WTC11 (cell line): Measurements from ENCODE around the gene UGT1A9. TPM values are rescaled to one million over a fixed set of nuclear protein-coding genes. Genes with fewer than 3 reads are reported as not detected.

Source experiments
- ATAC-seq: fragments of 200-7000 bp; cut with Tn5 transposase; 2 replicates; pipeline ENCODE4 v1.10.0; 2021; ENCODE audit warnings: mild to moderate bottlenecking, moderate library complexity
- CTCF ChIA-PET: fragments of 300-600 bp; sonication (Branson Sonifier 250); formaldehyde crosslinking; loops from one replicate; lab custom pipeline; 2021; ENCODE audit warnings: antibody characterized with exemption; lab: Charles Lee
- POLR2A ChIA-PET: fragments of 350-600 bp; sonication (Branson Sonifier 250); formaldehyde crosslinking; loops from one replicate; lab custom pipeline; 2021; ENCODE audit warnings: antibody characterized with exemption; lab: Charles Lee
- DNase-seq: peaks from one replicate; pipeline ENCODE4 v3.0.0; 2021; ENCODE audit warnings: low spot score
- H3K27ac Mint-ChIP-seq: 2 replicates; pipeline ENCODE4 v1.8.0; 2021; ENCODE audit warnings: mixed read lengths
- H3K27me3 Mint-ChIP-seq: 2 replicates; pipeline ENCODE4 v1.8.0; 2021; ENCODE audit warnings: low read depth, mild to moderate bottlenecking, moderate library complexity, mixed read lengths
- H3K36me3 Mint-ChIP-seq: 2 replicates; pipeline ENCODE4 v1.8.0; 2021; ENCODE audit warnings: mixed read lengths
- H3K4me1 Mint-ChIP-seq: 2 replicates; pipeline ENCODE4 v1.8.0; 2022; ENCODE audit warnings: mixed read lengths
- H3K4me3 Mint-ChIP-seq: 2 replicates; pipeline ENCODE4 v1.8.0; 2021; ENCODE audit warnings: mild to moderate bottlenecking, moderate library complexity, mixed read lengths
- H3K9me3 Mint-ChIP-seq: 2 replicates; pipeline ENCODE4 v1.8.0; 2021; ENCODE audit warnings: mixed read lengths
- CBFB ChIP-seq: sonication (generic); formaldehyde crosslinking; IDR thresholded peaks from 2 replicates; pipeline ENCODE4 v1.8.1; 2022; ENCODE audit warnings: mild to moderate bottlenecking, low read depth, missing genetic modification reagents
- ELF4 ChIP-seq: sonication (generic); formaldehyde crosslinking; IDR thresholded peaks from 2 replicates; pipeline ENCODE4 v1.8.1; 2022; ENCODE audit warnings: low read depth, mild to moderate bottlenecking, moderate library complexity, missing genetic modification reagents
- IRF2 ChIP-seq: sonication (generic); formaldehyde crosslinking; IDR thresholded peaks from 2 replicates; pipeline ENCODE4 v1.8.0; 2022; ENCODE audit warnings: low read depth, missing genetic modification reagents, borderline replicate concordance
- MYBL2 ChIP-seq: sonication (generic); formaldehyde crosslinking; IDR thresholded peaks from 2 replicates; pipeline ENCODE4 v1.8.1; 2023; ENCODE audit warnings: mild to moderate bottlenecking, moderate library complexity, missing genetic modification reagents
- NR2C2 ChIP-seq: sonication (generic); formaldehyde crosslinking; IDR thresholded peaks from 2 replicates; pipeline ENCODE4 v1.8.0; 2022; ENCODE audit warnings: mild to moderate bottlenecking, missing genetic modification reagents
- TCF7 ChIP-seq: sonication (generic); formaldehyde crosslinking; IDR thresholded peaks from 2 replicates; pipeline ENCODE4 v1.8.0; 2022; ENCODE audit warnings: mild to moderate bottlenecking, low read depth, missing genetic modification reagents, moderate library complexity
- TP53 ChIP-seq: sonication (generic); formaldehyde crosslinking; IDR thresholded peaks from 2 replicates; pipeline ENCODE4 v1.8.1; 2023; ENCODE audit warnings: mild to moderate bottlenecking, missing genetic modification reagents
- ZNF138 ChIP-seq: sonication (generic); formaldehyde crosslinking; conservative IDR thresholded peaks from 2 replicates; pipeline ENCODE4 v1.8.1; 2022; ENCODE audit warnings: mild to moderate bottlenecking, moderate library complexity, missing genetic modification reagents
- ZNF396 ChIP-seq: fragments of 250-450 bp; sonication (Bioruptor Pico); IDR thresholded peaks from 2 replicates; pipeline ENCODE4 v1.8.0; 2021; ENCODE audit warnings: mild to moderate bottlenecking, moderate library complexity, borderline replicate concordance
- total RNA-seq: library from RNA; stranded (reverse); gene quantifications from 3 replicates; pipeline ENCODE4 v1.2.3, GENCODE V29; 2021
- TF ChIP-seq, protein P1 (sequence below): sonication (generic); formaldehyde crosslinking; conservative IDR thresholded peaks from 2 replicates; pipeline ENCODE4 v1.8.1; 2023; ENCODE audit warnings: mild to moderate bottlenecking, low read depth, missing genetic modification reagents, moderate library complexity
- TF ChIP-seq, protein P2 (sequence below): fragments of 250-450 bp; sonication (Bioruptor Pico); IDR thresholded peaks from 2 replicates; pipeline ENCODE4 v1.9.0; 2021; ENCODE audit warnings: mild to moderate bottlenecking
- TF ChIP-seq, protein P3 (sequence below): sonication (generic); formaldehyde crosslinking; IDR thresholded peaks from 2 replicates; pipeline ENCODE4 v1.8.1; 2022; ENCODE audit warnings: mild to moderate bottlenecking, moderate library complexity, missing genetic modification reagents
- TF ChIP-seq, protein P4 (sequence below): sonication (generic); formaldehyde crosslinking; IDR thresholded peaks from 2 replicates; pipeline ENCODE4 v1.8.1; 2023; ENCODE audit warnings: mild to moderate bottlenecking, missing genetic modification reagents, moderate library complexity
- TF ChIP-seq, protein P5 (sequence below): fragments of 250-450 bp; sonication (Bioruptor Pico); conservative IDR thresholded peaks from 2 replicates; pipeline ENCODE4 v1.9.0; 2021; ENCODE audit warnings: mild to moderate bottlenecking
- TF ChIP-seq, protein P6 (sequence below): sonication (generic); formaldehyde crosslinking; IDR thresholded peaks from 2 replicates; pipeline ENCODE4 v1.8.0; 2022; ENCODE audit warnings: mild to moderate bottlenecking, missing genetic modification reagents
- TF ChIP-seq, protein P7 (sequence below): sonication (generic); formaldehyde crosslinking; IDR thresholded peaks from 2 replicates; pipeline ENCODE4 v1.8.1; 2022; ENCODE audit warnings: missing genetic modification reagents, borderline replicate concordance
- TF ChIP-seq, protein P8 (sequence below): sonication (generic); formaldehyde crosslinking; IDR thresholded peaks from 2 replicates; pipeline ENCODE4 v1.8.0; 2022; ENCODE audit warnings: missing genetic modification reagents
- TF ChIP-seq, protein P9 (sequence below): sonication (generic); formaldehyde crosslinking; conservative IDR thresholded peaks from 2 replicates; pipeline ENCODE4 v1.8.1; 2022; ENCODE audit warnings: mild to moderate bottlenecking, missing genetic modification reagents

UGT1A9 gene
- total RNA-seq, 1 experiment from 2014 or later = not detected

DNA sequence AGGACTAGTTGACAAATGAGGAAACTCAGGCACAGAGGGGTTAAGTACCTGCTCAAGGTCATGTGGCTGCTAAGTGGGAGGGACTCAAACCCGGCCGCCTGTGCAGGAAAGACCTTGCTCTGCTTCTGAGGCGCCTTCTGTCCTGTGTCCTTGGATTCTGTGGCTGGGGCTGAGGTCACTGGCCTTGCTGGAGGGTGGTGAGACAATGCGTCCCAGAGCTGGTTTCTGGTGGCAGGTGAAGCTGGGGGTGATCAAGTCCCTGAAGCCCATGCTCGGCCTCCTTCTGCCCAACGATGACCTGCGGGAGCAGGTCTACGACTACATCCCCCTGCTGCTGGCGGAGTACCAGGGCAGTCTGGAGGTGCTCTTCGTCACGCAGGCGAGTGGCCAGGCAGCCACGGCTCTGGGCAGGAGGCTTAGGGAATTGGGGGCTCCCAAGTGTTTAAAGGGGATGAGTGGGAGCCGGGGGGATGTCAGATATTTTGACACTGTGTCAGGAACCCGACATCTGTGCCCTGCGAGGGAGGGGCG is 122.5 kb downstream of the UGT1A9 start (continued):
- TF ChIP-seq, protein P1, sequence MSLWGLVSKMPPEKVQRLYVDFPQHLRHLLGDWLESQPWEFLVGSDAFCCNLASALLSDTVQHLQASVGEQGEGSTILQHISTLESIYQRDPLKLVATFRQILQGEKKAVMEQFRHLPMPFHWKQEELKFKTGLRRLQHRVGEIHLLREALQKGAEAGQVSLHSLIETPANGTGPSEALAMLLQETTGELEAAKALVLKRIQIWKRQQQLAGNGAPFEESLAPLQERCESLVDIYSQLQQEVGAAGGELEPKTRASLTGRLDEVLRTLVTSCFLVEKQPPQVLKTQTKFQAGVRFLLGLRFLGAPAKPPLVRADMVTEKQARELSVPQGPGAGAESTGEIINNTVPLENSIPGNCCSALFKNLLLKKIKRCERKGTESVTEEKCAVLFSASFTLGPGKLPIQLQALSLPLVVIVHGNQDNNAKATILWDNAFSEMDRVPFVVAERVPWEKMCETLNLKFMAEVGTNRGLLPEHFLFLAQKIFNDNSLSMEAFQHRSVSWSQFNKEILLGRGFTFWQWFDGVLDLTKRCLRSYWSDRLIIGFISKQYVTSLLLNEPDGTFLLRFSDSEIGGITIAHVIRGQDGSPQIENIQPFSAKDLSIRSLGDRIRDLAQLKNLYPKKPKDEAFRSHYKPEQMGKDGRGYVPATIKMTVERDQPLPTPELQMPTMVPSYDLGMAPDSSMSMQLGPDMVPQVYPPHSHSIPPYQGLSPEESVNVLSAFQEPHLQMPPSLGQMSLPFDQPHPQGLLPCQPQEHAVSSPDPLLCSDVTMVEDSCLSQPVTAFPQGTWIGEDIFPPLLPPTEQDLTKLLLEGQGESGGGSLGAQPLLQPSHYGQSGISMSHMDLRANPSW (CRISPR knock-in tag) = no peak

DNA sequence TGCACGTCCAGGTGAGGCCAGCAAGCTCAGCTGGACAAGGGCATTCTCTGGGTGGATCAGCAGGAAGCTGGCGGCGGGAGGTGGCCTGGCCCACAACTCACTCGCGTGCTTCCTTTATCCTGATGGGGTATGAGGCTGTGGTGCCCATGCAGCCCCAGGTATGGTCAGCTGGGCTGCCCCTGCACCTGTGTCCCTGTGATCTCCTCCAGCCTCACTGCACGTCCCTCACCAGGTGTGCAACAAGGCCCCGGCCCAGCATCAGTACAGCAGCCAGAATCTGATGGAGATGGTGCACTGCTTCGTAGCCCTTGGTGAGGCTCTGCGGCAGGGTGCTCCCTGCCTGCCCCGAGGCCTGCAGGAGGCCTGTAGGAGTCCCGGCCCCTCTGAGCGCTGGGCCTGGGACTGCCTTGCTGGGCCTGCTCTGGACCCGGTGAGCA is 124.1 kb downstream of the UGT1A9 start:
- CTCF ChIA-PET = interaction anchor here (1.2 kb wide), 1 partner anchor 352 kb away, joined by 4 read pairs; no protein-coding TSS in a partner anchor
- Mint-ChIP-seq H3K27ac (no peak overlapping the region), H3K9me3 (peaks cover 6% of the 10 kb centered on the region), H3K27me3 (no peaks in the 10 kb centered on the region; the same call in 1 of the 2 replicates), H3K4me1 (no peaks in the 10 kb centered on the region), H3K4me3 (no peak overlapping the region), H3K36me3 (no peaks in the 10 kb centered on the region)
- DNase-seq (no peak), ATAC-seq (no peak)
- POLR2A ChIA-PET = no interaction called here
- no peak for TF ChIP-seq TP53 (CRISPR knock-in tag)
- no peak for TF ChIP-seq TCF7 (CRISPR knock-in tag)
- TF ChIP-seq, protein P2, sequence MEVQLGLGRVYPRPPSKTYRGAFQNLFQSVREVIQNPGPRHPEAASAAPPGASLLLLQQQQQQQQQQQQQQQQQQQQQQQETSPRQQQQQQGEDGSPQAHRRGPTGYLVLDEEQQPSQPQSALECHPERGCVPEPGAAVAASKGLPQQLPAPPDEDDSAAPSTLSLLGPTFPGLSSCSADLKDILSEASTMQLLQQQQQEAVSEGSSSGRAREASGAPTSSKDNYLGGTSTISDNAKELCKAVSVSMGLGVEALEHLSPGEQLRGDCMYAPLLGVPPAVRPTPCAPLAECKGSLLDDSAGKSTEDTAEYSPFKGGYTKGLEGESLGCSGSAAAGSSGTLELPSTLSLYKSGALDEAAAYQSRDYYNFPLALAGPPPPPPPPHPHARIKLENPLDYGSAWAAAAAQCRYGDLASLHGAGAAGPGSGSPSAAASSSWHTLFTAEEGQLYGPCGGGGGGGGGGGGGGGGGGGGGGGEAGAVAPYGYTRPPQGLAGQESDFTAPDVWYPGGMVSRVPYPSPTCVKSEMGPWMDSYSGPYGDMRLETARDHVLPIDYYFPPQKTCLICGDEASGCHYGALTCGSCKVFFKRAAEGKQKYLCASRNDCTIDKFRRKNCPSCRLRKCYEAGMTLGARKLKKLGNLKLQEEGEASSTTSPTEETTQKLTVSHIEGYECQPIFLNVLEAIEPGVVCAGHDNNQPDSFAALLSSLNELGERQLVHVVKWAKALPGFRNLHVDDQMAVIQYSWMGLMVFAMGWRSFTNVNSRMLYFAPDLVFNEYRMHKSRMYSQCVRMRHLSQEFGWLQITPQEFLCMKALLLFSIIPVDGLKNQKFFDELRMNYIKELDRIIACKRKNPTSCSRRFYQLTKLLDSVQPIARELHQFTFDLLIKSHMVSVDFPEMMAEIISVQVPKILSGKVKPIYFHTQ (CRISPR knock-in tag) = no peak
- TF ChIP-seq, protein P3, sequence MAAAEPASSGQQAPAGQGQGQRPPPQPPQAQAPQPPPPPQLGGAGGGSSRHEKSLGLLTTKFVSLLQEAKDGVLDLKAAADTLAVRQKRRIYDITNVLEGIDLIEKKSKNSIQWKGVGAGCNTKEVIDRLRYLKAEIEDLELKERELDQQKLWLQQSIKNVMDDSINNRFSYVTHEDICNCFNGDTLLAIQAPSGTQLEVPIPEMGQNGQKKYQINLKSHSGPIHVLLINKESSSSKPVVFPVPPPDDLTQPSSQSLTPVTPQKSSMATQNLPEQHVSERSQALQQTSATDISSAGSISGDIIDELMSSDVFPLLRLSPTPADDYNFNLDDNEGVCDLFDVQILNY (CRISPR knock-in tag) = no peak
- no peak for TF ChIP-seq ELF4 (CRISPR knock-in tag)
- TF ChIP-seq IRF2 = no peak
- no peak for TF ChIP-seq MYBL2 (CRISPR knock-in tag)
- TF ChIP-seq, protein P4, sequence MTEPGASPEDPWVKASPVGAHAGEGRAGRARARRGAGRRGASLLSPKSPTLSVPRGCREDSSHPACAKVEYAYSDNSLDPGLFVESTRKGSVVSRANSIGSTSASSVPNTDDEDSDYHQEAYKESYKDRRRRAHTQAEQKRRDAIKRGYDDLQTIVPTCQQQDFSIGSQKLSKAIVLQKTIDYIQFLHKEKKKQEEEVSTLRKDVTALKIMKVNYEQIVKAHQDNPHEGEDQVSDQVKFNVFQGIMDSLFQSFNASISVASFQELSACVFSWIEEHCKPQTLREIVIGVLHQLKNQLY = no peak
- TF ChIP-seq, protein P5, sequence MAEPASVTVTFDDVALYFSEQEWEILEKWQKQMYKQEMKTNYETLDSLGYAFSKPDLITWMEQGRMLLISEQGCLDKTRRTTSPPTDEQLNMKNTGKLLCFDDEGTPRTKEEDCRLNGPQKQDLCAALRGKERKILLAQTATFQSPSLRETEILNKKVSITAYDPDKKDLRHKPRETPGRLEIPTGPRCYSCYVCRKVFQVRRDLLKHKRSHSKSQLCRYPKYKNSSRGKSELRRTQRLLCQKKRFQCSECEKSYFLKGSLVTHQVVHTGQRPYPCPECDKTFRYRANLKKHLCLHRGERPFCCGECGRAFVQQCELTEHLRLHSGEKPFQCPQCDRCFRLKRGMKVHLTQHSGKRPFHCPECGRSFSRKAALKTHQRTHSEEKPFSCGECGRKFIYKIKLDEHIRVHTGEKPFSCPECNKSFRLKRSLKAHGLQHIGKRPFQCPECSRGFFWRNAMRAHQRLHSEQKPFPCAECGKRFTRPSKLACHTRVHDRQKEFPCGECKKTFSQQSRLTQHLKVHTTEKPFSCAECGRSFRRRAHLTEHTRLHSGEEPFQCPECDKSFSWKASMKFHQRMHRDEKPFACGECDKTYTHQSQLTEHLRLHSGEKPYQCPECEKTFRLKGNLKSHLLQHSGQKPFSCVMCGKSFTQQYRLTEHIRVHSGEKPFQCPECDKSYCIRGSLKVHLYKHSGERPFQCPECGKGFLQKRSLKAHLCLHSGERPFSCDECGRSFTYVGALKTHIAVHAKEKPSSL (CRISPR knock-in tag) = no peak
- no peak for TF ChIP-seq ZNF138 (CRISPR knock-in tag)
- TF ChIP-seq, protein P6, sequence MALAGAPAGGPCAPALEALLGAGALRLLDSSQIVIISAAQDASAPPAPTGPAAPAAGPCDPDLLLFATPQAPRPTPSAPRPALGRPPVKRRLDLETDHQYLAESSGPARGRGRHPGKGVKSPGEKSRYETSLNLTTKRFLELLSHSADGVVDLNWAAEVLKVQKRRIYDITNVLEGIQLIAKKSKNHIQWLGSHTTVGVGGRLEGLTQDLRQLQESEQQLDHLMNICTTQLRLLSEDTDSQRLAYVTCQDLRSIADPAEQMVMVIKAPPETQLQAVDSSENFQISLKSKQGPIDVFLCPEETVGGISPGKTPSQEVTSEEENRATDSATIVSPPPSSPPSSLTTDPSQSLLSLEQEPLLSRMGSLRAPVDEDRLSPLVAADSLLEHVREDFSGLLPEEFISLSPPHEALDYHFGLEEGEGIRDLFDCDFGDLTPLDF (CRISPR knock-in tag) = no peak
- TF ChIP-seq, protein P7, sequence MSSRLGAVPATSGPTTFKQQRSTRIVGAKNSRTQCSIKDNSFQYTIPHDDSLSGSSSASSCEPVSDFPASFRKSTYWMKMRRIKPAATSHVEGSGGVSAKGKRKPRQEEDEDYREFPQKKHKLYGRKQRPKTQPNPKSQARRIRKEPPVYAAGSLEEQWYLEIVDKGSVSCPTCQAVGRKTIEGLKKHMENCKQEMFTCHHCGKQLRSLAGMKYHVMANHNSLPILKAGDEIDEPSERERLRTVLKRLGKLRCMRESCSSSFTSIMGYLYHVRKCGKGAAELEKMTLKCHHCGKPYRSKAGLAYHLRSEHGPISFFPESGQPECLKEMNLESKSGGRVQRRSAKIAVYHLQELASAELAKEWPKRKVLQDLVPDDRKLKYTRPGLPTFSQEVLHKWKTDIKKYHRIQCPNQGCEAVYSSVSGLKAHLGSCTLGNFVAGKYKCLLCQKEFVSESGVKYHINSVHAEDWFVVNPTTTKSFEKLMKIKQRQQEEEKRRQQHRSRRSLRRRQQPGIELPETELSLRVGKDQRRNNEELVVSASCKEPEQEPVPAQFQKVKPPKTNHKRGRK (CRISPR knock-in tag) = no peak
- TF ChIP-seq NR2C2 (CRISPR knock-in tag) = no peak
- TF ChIP-seq CBFB (CRISPR knock-in tag) = no peak
- TF ChIP-seq, protein P8, sequence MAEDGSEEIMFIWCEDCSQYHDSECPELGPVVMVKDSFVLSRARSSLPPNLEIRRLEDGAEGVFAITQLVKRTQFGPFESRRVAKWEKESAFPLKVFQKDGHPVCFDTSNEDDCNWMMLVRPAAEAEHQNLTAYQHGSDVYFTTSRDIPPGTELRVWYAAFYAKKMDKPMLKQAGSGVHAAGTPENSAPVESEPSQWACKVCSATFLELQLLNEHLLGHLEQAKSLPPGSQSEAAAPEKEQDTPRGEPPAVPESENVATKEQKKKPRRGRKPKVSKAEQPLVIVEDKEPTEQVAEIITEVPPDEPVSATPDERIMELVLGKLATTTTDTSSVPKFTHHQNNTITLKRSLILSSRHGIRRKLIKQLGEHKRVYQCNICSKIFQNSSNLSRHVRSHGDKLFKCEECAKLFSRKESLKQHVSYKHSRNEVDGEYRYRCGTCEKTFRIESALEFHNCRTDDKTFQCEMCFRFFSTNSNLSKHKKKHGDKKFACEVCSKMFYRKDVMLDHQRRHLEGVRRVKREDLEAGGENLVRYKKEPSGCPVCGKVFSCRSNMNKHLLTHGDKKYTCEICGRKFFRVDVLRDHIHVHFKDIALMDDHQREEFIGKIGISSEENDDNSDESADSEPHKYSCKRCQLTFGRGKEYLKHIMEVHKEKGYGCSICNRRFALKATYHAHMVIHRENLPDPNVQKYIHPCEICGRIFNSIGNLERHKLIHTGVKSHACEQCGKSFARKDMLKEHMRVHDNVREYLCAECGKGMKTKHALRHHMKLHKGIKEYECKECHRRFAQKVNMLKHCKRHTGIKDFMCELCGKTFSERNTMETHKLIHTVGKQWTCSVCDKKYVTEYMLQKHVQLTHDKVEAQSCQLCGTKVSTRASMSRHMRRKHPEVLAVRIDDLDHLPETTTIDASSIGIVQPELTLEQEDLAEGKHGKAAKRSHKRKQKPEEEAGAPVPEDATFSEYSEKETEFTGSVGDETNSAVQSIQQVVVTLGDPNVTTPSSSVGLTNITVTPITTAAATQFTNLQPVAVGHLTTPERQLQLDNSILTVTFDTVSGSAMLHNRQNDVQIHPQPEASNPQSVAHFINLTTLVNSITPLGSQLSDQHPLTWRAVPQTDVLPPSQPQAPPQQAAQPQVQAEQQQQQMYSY (CRISPR knock-in tag) = no peak
- TF ChIP-seq, protein P9, sequence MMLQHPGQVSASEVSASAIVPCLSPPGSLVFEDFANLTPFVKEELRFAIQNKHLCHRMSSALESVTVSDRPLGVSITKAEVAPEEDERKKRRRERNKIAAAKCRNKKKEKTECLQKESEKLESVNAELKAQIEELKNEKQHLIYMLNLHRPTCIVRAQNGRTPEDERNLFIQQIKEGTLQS (CRISPR knock-in tag) = no peak
- TF ChIP-seq ZNF396 = no peak
